Pulmonary artery endothelial cell (primary cell): ENCODE results near the gene GTSE1. TPM values are rescaled to one million over a fixed set of nuclear protein-coding genes. Genes with fewer than 3 reads are reported as not detected.

Experiments
- DNase-seq: peaks from one replicate; pipeline ENCODE4 v3.0.0-alpha.2; 2011; ENCODE audit warnings: low read depth, low spot score
- total RNA-seq: library from RNA; depleted of rRNA; stranded (reverse); fragments of >200 nt; gene quantifications from 2 replicates; pipeline ENCODE4 v1.2.3, GENCODE V29; 2014

Gene GTSE1
- total RNA-seq, 1 donor from 2014 or later, result 8.6 TPM

- DNase-seq, result no peak
Measured at GRCh38 chr22:46352276-46352675, 55.6 kb downstream of the GTSE1 start.

- no peak for DNase-seq
Measured at GRCh38 chr22:46352691-46353386, 56.2 kb downstream of the GTSE1 start.

GRCh38 chr22:46353483-46354105 is 56.9 kb downstream of the GTSE1 start:
- DNase-seq, result no peak

- no peak for DNase-seq
Measured at GRCh38 chr22:46354176-46354992, 57.7 kb downstream of the GTSE1 start.

GRCh38 chr22:46354993-46355305 is 58.3 kb downstream of the GTSE1 start:
- DNase-seq, result no peak

- peak; percentile 10 for DNase-seq
Measured at GRCh38 chr22:46355369-46355995, 58.8 kb downstream of the GTSE1 start.

GRCh38 chr22:46355996-46356471 is 59.4 kb downstream of the GTSE1 start:
- DNase-seq, result no peak

- DNase-seq, result no peak
Measured at GRCh38 chr22:46356496-46357480, 60.1 kb downstream of the GTSE1 start.

- no peak for DNase-seq
Measured at GRCh38 chr22:46357711-46358520, 61.2 kb downstream of the GTSE1 start.

GRCh38 chr22:46358766-46359165 is 62.1 kb downstream of the GTSE1 start:
- DNase-seq, result no peak

GRCh38 chr22:46359362-46359761 is 62.7 kb downstream of the GTSE1 start:
- DNase-seq, result no peak

GRCh38 chr22:46360097-46360496 is 63.4 kb downstream of the GTSE1 start:
- DNase-seq, result no peak

- DNase-seq, result no peak
Measured at GRCh38 chr22:46360891-46361290, 64.2 kb downstream of the GTSE1 start.

- no peak for DNase-seq
Measured at GRCh38 chr22:46361826-46362202, 65.1 kb downstream of the GTSE1 start.

- DNase-seq, result no peak
Measured at GRCh38 chr22:46362203-46362933, 65.7 kb downstream of the GTSE1 start.

GRCh38 chr22:46362934-46363515 is 66.4 kb downstream of the GTSE1 start:
- DNase-seq, result no peak

GRCh38 chr22:46363611-46364321 is 67.1 kb downstream of the GTSE1 start:
- DNase-seq, result no peak
